Activated gamma-delta T cell (primary cell): ENCODE data around the gene SNAP23.

Source experiments
- DNase-seq: peaks from one replicate; lab custom pipeline; 2025; lab: John Stamatoyannopoulos, UW
- total RNA-seq, 2 donors: gene quantifications; one replicate each; lab custom pipeline; 2026; lab: John Stamatoyannopoulos, UW

SNAP23 gene
- total RNA-seq, result 109 to 115 reads per million in 2 donors

GRCh38 chr15:42495361-42496212 is at the start of gene SNAP23:
SNAP23 (plus strand) TSS chr15:42495634; CDS start chr15:42511847, 16,213 bp downstream.
- DNase-seq, result peak; percentile 69

GRCh38 chr15:42447599-42447998 is 47.8 kb upstream of the SNAP23 start:
- DNase-seq, result no peak

GRCh38 chr15:42448281-42448680 is 47.2 kb upstream of the SNAP23 start:
- DNase-seq, result no peak

GRCh38 chr15:42449770-42450424 is 45.5 kb upstream of the SNAP23 start:
- DNase-seq, result no peak

- DNase-seq, result no peak
These were observed 45.0 kb upstream of the SNAP23 start for GRCh38 chr15:42450425-42450790.

- no peak for DNase-seq
These were observed 41.6 kb upstream of the SNAP23 start for GRCh38 chr15:42453826-42454225.

- DNase-seq, result no peak
These were observed 38.9 kb upstream of the SNAP23 start for GRCh38 chr15:42456531-42456930.

GRCh38 chr15:42456971-42457370 is 38.5 kb upstream of the SNAP23 start:
- DNase-seq, result no peak

- no peak for DNase-seq
These were observed 37.7 kb upstream of the SNAP23 start for GRCh38 chr15:42457445-42458442.

- DNase-seq, result no peak
These were observed 34.2 kb upstream of the SNAP23 start for GRCh38 chr15:42461261-42461660.

GRCh38 chr15:42465520-42466259 is 29.7 kb upstream of the SNAP23 start:
- DNase-seq, result no peak

- no peak for DNase-seq
These were observed 24.4 kb upstream of the SNAP23 start for GRCh38 chr15:42471002-42471401.

- DNase-seq, result no peak
These were observed 20.6 kb upstream of the SNAP23 start for GRCh38 chr15:42474827-42475226.

GRCh38 chr15:42482701-42483100 is 12.7 kb upstream of the SNAP23 start:
- DNase-seq, result no peak

GRCh38 chr15:42483677-42484076 is 11.8 kb upstream of the SNAP23 start:
- DNase-seq, result no peak

GRCh38 chr15:42490291-42490670 is 5.2 kb upstream of the SNAP23 start:
- DNase-seq, result no peak

GRCh38 chr15:42490671-42491538 is 4.5 kb upstream of the SNAP23 start, which contains the start of gene ZNF106:
ZNF106 (minus strand) TSS chr15:42491141; CDS start chr15:42472289, 18,852 bp downstream.
- peak; percentile 82 for DNase-seq

GRCh38 chr15:42491539-42492225 is 3.8 kb upstream of the SNAP23 start:
- DNase-seq, result no peak

- no peak for DNase-seq
These were observed 1.8 kb upstream of the SNAP23 start for GRCh38 chr15:42493679-42494078.

- no peak for DNase-seq
These were observed 455 bp upstream of the SNAP23 start for GRCh38 chr15:42494998-42495360.
